HG03159 (cell line): Measurements from ENCODE around the gene ATP11A.

ENCODE experiments used
- ATAC-seq: cut with Tn5 transposase; IDR thresholded peaks from one replicate; pipeline ENCODE4 v1.9.1; 2021; ENCODE audit warnings: mild to moderate bottlenecking, moderate library complexity; ENCODE audit not compliant: unreplicated experiment

Gene ATP11A

DNA sequence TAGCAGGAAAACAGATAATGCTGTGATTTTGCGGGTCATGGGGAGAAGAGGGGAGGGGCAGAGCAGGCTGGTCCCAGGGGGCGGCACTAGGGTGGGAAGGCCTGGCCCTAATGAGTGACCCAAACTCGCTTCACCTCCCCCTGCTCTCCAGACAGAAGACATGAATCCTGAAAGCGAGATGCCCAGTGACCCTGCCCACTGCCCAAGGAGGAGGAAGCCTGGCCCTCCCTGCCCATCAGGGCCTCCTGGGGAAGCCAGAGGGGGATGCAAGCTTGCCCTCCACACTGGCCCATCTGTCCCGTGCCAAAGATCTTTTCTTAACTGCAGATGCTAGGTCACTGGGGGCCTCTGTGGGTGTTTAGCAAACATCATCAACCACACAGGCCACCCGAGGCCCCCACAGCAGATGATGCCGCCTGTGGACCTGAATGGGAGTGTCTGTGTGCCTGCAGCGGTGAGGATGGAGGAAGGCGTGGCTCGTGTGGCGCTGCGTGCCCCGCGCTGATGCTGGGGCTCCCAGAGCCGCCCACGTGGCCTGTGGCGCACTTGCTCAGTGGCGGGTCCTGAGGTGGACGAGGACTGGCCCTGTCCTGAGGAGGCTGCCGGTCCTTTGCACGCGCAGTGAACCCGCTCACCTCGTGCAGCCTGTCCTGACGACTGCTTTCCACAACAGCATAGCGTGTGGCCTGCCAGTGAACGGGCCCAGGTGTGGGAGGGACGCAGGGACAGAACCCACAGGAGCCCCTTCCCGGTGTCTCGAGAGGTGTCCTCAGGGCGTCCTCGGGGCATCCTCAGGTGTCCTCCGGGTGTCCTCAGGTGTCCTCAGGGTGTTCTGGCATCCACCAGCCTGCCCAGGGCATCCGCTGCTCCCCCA lies 198.6 kb downstream of the ATP11A start:
- no peak for ATAC-seq

DNA sequence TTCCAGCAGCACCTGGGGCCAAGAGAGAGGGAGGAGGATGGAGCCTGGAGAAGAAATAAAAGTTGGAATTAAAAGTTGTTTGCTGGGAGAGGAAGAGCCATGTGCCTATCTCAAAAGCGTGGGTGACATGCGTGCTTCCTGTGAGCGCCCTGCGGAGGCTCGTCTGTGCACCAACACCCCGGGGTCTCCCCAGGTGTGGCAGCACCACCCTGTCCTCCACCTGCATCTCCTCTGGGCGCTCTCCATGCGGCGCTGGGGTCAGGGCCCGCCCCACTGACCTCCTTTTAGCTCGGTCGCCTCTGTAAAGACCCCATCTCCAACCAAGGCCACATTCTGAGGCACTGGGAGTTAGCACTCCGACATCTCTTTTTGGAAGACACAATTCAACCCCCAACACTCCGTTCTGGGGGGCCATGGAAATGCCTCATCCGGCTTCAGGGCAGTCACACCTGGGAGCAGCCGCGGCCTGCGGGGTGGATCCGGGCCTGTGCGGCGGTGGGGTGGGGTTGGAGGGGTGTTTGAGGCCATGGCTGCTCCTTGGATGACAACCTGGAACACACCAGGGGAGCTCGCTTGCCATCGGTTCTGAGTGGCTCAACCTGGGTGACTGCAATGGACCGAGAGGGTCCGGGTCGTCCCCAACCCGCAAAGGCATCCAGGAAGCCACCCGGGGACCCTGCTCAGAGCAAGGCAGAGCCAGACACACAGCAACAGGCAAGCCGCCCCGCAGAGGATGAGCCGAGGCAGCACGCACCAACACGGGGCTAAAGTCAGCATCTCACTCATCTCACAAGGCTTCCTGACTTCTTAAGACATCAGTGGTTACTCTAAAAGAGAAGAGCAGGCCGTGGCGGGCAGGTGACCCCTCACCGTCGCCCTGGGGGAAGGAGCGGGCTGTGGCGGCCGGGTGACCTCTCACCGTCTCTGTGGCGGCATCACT lies 199.8 kb downstream of the ATP11A start:
- no peak for ATAC-seq

DNA sequence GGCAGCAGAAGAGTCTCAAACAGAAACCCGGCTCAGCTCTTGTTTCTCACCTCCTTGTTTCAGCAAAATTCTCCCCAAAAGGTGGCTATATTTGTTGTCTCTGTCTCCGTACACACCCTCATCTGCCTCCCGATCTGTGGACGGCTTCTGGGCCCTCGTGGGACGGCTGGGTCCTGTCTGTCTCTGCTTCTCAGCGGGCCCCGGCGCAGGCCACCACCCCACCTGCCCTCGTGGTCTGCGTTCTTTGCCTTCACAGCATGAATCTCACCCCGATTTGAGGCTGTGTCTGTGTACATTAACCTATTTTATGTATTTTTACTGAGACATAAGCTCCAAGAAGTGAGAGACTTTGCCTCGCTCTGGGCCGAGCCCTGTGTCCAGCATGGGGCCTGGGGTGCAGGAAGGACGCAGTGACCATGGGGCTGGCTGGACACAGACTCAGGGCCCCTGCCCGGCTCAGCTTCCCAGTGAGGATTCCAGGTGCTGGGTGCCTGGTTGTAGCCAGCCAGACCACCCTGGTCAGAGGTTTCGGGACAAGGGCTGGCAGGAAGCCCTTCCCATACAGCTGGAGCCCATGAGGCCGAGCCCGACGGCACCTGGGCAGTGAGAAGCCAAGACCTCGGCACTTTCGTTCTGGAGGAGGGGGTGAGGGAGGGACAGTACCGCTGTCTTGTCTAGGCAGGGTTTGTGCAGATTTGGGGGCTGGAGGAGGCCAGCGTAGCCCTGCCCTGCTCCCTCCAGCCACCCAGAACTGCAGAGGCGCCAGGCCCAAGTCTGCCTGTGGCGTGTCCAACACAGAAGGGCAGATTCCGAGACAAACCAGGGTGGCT lies 200.7 kb downstream of the ATP11A start:
- ATAC-seq, result no peak

DNA sequence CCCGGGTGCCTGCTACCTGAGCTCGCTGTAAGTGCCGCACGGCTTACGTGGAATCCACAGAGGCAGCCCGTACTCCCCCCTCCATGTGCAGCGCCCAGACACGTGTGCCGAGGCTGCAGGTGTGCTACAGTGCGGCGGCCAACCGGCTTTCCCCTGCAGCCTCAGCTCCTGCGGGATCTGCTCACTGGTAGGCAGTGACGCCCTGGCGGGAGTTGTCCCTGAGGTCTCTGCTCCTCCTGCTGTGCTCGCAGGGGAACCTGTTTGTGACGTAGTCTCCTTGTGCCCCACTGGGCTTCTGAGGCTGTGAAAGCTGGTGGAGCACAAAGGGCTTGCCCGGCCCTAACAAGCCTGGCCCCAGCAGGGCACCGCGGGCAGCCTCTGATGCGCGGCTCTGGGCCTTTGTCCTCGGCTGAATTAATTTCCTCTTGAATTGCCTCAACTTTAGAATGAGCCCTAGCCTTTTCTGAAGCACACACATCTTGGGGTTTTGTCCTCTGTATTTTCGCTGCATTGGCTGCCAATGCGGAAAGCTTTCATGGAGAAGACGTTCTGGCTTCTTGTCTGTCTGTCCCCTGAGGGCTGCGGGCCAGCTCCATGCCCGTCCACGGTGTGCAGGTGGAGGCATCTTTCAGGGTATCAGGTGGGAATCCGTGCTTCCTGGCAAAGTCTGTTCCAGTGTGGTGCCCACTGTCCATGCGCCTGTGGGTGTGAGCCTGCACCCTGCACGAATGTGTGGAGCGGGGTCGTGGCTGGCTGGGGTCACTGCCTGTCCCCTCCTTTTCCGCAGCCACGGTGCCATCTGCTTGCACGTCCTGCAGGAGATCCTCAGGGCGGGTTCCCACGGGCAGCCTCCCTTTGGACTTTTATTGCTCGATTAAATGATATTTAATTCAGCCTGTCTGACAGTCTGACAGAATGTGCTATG lies 201.9 kb downstream of the ATP11A start:
- no peak for ATAC-seq

DNA sequence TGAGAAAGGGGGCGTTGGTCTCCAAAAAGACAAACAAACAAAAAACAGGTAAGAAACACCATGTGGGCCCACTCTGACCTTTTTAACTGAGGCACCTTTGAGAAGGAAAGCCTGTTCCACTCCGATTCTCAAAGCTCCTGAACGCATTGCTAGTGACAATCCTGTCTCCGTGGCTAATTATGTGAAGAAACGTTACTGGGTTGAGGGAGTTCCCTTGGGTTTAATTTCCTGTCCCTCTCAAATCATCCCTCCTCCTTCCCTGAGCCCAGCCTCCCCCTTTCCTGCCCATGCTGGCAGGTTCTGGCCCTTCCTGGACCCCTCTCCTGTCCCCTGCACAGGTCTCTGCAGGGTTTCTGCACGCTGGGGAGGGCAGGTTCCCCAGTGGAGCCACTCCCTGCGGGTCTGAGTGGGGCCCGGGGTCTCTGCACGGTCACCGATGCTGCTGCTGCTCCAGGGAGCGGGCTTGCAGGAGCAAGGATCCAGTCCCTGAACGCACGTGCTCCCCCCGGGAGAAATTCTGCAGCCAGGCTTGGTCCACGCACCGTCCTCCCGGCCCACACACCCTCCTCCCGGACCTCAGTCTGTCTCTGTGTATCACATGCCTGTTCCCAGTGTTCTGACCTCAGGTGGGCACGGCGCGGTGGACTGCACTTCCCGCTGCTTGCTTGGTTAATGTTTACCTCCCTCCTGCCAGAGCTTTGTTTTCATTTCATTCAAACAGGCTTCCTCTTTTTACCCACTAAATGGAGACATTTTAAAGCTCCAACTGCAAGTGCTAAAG lies 202.8 kb downstream of the ATP11A start:
- peak; percentile 31 for ATAC-seq

DNA sequence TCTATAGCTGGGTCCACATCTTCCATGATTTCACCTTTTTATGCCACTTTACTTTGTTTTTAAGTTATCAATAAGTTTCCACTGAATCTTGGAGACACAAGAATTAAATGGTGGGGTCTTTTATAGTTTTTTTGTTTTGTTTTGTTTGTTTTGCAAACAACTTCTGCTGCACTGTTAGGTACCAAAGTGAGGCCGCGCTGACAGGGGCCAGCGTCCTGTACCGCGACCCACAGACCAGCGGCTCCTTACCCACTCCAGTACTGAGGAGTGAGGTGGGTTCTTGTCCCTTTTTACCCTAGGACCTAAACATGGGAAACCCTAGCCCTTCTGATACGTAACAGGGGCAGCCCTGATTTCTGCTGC lies 203.3 kb downstream of the ATP11A start:
- no peak for ATAC-seq

DNA sequence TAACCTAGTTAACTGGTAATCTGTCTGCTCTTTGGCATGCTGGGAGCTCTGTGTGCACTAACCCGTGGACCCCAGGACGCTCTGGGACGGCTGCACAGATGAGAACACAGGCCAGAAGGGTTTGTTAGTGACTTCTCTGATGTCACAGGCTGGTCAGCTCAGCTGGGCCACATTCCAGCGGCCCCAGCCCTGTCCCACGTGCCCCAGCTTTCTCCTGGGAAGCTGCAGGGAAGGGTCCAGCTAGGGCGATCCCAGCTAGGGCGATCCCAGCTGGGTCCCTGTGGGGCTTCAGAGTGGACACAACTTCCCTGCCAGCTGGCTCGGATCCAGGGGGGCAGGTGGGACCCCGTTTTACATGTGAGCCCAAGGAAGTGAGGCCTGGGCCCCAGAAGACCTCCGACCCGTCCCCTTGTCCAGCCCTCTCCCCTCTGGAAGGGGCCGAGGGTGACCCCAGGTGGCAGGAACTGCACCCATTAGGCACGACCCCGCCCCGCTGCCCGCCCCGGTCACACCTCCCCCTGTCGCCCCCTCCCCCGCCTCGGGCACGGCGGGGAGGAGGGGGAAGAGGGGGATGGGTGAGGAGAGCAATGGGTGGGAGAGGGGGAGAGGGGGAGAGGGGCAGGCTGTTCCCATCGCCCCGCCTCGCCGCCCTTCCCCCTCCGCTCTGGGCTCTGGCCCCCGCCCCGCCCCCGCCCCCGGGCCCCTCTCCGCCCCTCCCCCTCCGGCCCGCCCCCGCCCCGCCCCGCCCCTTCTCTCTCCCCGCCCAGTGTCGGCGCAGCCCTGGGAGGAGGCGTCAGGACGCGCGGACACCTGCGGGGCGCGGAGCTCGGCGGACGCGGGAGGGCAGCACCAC lies 204.0 kb downstream of the ATP11A start:
- ATAC-seq, result peak; percentile 45

DNA sequence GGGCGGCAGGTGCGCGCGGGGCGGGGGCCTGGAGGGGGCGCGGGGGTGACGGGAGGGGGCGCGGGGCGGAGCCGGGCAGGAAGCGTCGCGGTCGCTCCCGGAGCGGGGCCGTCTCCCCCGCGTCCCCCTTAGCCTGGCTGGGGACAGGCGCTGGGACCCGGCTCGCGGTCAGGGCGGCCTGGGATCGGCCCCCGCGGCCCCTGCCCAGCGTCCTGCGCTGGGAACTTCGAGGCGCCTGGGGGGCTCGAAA lies 204.5 kb downstream of the ATP11A start:
- ATAC-seq, result no peak

DNA sequence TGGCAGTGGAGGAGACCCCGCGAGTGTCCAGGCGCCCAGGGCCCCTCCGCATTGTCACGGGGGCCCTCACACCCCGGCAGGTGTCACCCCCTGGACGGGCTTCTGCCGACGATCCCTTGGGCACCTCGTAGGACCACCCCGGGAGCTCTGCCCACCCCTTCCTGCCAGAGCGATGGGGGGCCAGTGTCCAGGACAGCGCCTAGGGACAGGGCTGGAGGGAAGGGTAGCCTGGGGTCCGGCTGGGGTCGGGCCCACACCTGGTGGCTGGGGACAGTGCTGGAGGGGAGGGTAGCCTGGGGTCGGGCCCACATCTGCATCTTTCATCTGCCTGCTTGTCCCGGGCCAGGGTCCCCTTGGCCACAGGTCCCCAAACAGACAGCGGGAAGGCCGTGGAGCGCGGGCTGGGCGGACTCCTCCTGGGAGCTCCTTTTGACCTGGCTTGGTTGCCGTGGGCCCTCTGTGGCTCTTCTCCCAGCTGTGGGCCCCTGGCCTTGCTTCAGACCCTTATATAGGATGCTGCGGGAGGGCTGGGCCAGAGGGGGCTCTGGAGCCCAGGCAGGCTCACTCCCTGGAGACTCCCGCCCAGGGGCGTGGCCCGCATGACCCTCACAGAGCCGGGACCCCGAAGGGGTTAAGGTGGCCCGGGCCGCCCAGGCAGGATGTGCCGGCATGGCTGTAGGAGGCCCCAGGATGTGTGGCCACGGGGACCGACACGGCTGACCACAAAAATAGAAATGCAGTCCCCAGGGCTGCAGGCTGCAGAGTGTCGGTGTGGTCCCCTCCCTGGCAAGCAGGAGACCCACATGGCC lies 205.0 kb downstream of the ATP11A start:
- ATAC-seq, result peak; percentile 7

DNA sequence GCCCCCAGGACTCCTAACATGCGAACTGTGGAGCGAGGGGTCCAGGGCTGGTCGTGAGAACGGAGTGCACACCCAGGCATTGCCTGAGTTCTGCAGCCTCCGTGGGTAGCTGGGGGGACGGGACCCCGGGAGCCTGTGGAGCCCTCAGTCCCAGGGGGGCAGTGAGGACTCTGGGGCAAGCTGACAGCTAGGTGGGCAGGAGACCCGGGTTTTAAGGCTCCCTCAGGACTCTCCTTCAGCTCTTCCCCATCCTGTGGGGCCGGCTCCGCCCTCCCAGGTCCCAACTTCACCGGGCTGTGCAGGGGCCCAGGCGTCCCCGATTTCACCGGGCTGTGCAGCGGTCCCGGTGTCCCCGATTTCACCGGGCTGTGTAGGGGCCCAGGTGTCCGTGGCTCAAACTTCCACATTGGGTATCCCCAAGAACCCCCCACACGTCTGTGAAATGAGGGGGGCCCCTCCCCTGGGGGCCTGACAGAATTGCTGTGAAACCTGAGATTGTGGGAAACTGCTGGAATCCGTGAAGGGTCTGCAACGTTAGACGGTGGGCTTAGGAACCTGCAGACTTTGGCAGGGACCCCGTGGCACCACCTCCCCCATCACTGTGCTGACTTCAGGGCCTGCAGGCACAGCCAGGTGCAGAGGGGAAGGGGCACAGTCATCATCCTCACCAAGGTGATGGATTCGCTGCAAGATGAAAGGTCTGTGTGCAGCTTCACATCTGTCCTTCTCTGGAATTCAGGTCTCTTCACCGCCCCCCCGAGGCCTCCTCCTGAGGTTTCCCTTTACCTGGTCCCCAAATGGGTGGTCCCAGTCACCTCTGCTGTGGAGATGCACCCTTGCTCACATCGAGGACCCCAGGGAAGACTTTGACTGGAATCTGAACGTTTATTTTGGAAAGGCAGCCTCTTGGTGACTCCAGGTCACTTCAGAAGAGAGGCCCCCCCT lies 206.0 kb downstream of the ATP11A start:
- ATAC-seq, result no peak

DNA sequence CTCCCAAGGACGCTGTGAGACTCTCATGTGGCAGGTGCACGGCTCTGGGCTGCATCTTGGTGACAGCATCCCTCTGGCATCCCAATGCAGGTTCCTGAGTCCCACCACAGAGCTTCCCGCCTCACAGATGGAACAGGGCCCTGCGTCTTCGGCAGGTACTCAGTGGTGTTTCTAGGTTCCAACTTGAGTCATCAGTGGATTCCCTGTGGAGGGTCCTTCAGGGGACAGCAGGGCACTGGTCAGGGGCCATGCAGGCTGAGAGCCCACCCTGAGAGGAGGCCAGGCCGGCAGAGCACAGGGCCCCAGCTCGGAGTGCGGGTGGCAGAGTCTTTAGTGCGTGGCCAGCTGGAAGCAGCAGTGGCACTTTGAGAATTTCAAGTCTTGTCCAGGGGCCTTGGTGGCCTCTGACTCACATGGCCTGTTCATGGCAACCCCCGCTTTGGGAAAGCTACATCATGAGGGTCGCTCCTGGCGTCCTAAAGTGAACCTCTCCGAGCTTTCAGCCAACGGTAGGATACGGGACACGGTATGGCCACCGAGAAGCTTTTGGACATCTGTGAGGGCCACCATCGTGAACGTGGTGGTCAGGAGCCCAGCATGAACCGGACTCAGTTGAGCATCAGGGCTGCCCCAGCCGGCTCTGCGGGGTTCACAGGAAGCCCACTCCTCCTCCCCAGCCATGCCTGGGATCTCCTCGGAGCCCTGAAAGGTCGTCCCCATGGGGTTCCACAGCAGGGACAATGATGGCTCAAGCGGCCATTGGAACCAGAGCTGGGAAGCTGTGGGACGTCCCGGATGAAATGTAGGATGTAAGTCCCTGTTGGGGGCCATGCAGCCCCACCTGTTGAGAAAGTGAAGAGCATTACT lies 207.1 kb downstream of the ATP11A start:
- no peak for ATAC-seq

DNA sequence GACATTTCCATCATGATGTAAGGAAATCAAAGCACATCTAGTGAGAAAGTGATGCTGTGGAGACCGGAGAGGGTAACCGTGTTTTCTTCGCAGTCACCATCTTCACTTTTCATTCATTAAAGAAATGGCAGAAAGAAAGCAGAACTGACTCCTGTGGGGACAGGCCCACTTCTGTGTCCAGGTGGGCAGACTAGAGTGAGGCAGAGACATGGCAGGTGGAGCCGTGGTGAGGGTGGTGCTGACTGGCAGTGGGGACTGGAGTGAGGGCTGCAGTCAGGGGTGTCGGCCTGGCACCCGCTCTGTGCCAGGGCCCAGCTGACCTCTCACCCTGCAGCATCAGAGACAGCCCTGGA lies 207.7 kb downstream of the ATP11A start:
- ATAC-seq, result no peak

DNA sequence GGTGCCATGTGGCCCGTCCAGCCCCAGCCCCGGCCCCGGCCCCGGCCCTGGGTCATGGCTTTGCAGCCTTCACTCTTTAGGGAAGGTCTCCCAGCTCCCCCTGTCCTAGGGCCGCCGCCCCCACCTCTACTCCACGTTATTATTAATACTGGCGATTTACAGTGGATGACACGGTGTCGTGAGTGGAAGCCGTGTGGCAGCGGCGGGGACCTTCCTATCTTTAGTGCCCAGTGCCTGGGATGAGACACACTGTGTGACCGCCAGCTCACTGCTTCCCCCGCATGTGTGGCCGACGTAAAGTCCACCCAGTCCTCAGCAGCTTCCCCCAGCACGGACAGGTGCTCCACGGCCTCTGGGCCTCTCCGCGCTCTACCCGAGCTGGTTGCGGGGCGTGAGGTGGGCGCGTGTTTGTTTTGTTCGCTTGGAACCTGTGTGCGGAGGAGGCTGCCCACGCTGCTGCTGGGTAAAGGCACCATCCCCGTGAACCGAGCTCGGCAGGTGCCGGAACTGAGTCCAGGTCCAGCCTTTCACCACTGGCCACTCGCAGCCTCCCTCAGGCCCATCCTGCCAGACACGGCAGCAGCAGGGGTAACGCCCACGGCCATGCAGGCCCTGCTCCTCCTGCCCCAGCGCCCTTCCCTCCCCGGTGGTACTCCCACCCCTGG lies 208.2 kb downstream of the ATP11A start:
- ATAC-seq, result no peak

DNA sequence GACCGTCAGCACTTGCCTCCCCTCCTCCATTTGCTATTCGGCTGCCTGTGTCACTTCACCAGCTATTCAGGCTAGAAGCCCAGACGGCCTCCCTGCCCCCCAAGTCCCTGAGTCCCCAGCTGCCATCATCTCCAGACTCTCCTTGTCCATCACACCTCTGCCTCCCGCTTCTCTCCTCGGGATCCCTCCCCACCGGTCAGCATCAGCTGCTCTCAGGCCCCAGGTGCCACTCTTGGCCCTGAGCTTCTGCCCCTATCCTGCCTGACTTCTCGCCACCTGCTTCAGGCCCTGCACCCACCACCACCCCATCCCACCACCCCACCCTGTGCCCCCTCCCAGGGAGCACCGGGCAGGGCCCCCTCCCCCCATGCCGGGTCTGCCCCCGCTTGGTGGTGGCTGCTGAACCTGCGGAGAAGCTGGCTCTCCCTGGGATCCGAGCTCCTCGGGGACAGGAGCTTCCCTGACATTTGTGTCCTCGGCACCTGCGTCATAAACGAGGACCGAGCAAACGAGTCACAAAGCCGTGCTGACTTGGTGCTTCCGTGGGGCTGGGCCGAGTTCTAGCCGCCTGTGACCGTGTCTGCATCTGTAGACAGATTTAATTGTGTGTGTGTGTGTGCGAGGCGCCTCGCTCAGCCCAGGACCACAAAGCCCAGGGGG lies 208.9 kb downstream of the ATP11A start:
- no peak for ATAC-seq
